Measurements from ENCODE around the gene HIPK3.
A peak's percentile ranks its signal among the peaks of the same experiment; 100 is the strongest.

The HIPK3 gene

GRCh38 chr11:33320814-33321330 is 63.7 kb downstream of the HIPK3 start:
- ChIA-PET CTCF (interaction anchor here (1.5 to 4.7 kb wide), 8 partner anchors 9 to 159 kb away, joined by 4 to 37 read pairs (median 6); partner anchors contain the start of gene CSTF3), POLR2A (interaction anchor here (0.6 kb wide), 1 partner anchor 62 kb away, joined by 3 read pairs; no protein-coding TSS in a partner anchor)
- no peak for DNase-seq (ENCODE audit: extremely low spot score)
- TF ChIP-seq CTCF (IDR thresholded peaks at IDR 0.05; ENCODE audit: control extremely low read depth, extremely low read depth, low read depth, missing control alignments) = no peak

- no peak for TF ChIP-seq CTCF (IDR thresholded peaks at IDR 0.05; ENCODE audit: control extremely low read depth, extremely low read depth, low read depth, missing control alignments)
- ChIA-PET POLR2A (interaction anchor here (0.6 kb wide), 1 partner anchor 61 kb away, joined by 3 read pairs; no protein-coding TSS in a partner anchor), CTCF (interaction anchor here (1.9 to 4.7 kb wide), 6 partner anchors 10 to 160 kb away, joined by 4 to 37 read pairs (median 8); partner anchors contain the start of gene CSTF3)
- no peak for DNase-seq (ENCODE audit: extremely low spot score)
Measured at GRCh38 chr11:33321422-33321821, 64.2 kb downstream of the HIPK3 start.

- CTCF ChIA-PET = interaction anchor here (4.7 kb wide), 1 partner anchor 157 kb away, joined by 37 read pairs; no protein-coding TSS in a partner anchor
- DNase-seq (ENCODE audit: extremely low spot score) = no peak
- POLR2A ChIA-PET = no interaction called here
- no peak for TF ChIP-seq CTCF (IDR thresholded peaks at IDR 0.05; ENCODE audit: control extremely low read depth, extremely low read depth, low read depth, missing control alignments)
Measured at GRCh38 chr11:33323421-33323820, 66.2 kb downstream of the HIPK3 start.

GRCh38 chr11:33324302-33324985 is 67.3 kb downstream of the HIPK3 start:
- no peak for TF ChIP-seq CTCF (IDR thresholded peaks at IDR 0.05; ENCODE audit: control extremely low read depth, extremely low read depth, low read depth, missing control alignments)
- POLR2A ChIA-PET = no interaction called here
- CTCF ChIA-PET = interaction anchor here (0.9 kb wide), 1 partner anchor 23 kb away, joined by 3 read pairs; no protein-coding TSS in a partner anchor
- DNase-seq (ENCODE audit: extremely low spot score) = no peak

GRCh38 chr11:33325451-33325850 is 68.3 kb downstream of the HIPK3 start:
- ChIA-PET CTCF (interaction anchor here (1.4 kb wide), 1 partner anchor 160 kb away, joined by 8 read pairs; no protein-coding TSS in a partner anchor), POLR2A (no interaction called here)
- no peak for DNase-seq (ENCODE audit: extremely low spot score)
- TF ChIP-seq CTCF (IDR thresholded peaks at IDR 0.05; ENCODE audit: control extremely low read depth, extremely low read depth, low read depth, missing control alignments) = no peak

- ChIA-PET POLR2A (no interaction called here), CTCF (interaction anchor here (0.6 to 4.9 kb wide), 12 partner anchors 10 to 177 kb away, joined by 3 to 41 read pairs (median 4); partner anchors contain the start of gene CSTF3)
- peak; percentile 43 for DNase-seq (ENCODE audit: extremely low spot score)
- peak; percentile 63 for TF ChIP-seq CTCF (IDR thresholded peaks at IDR 0.05; ENCODE audit: control extremely low read depth, extremely low read depth, low read depth, missing control alignments)
Measured at GRCh38 chr11:33329705-33330329, 72.6 kb downstream of the HIPK3 start.
